Neural progenitor cell (in vitro differentiated cells): Measurements from ENCODE around the gene ACACB. TPM values are rescaled to one million over a fixed set of nuclear protein-coding genes. Genes with fewer than 3 reads are reported as not detected.

Experiments used
- DNase-seq: peaks from one replicate; pipeline ENCODE4 v3.0.0-alpha.2; 2016; ENCODE audit warnings: low spot score
- H2AFZ ChIP-seq: fragments of 200-600 bp; sonication (generic); replicated peaks from 2 replicates; pipeline ENCODE4 v1.6.1; 2016; ENCODE audit warnings: antibody characterized with exemption
- H3F3A ChIP-seq: fragments of 200-600 bp; sonication (generic); 2 replicates; pipeline ENCODE4 v1.6.1; 2016; ENCODE audit warnings: antibody characterized with exemption, low read depth
- H3K27ac ChIP-seq: fragments of 200-600 bp; sonication (generic); 2 replicates; pipeline ENCODE4 v1.5.1; 2016; ENCODE audit warnings: mild to moderate bottlenecking
- H3K27me3 ChIP-seq: fragments of 200-600 bp; sonication (generic); 2 replicates; pipeline ENCODE4 v1.6.1; 2016; ENCODE audit warnings: mild to moderate bottlenecking, moderate library complexity
- H3K36me3 ChIP-seq: fragments of 200-600 bp; sonication (generic); 2 replicates; pipeline ENCODE4 v1.5.1; 2016
- H3K4me1 ChIP-seq: fragments of 200-600 bp; sonication (generic); 2 replicates; pipeline ENCODE4 v1.6.1; 2016; ENCODE audit warnings: mixed run types
- H3K4me2 ChIP-seq: fragments of 200-600 bp; sonication (generic); 2 replicates; pipeline ENCODE4 v1.6.1; 2016
- H3K4me3 ChIP-seq: fragments of 200-600 bp; sonication (generic); 2 replicates; pipeline ENCODE4 v1.5.1; 2016
- H3K79me2 ChIP-seq: fragments of 200-600 bp; sonication (generic); 2 replicates; pipeline ENCODE4 v1.6.1; 2016; ENCODE audit warnings: low read depth
- H3K9ac ChIP-seq: fragments of 200-600 bp; sonication (generic); 2 replicates; pipeline ENCODE4 v1.6.1; 2016
- H3K9me3 ChIP-seq: fragments of 200-600 bp; sonication (generic); 2 replicates; pipeline ENCODE4 v1.5.1; 2016; ENCODE audit warnings: low read depth
- H4K20me1 ChIP-seq: fragments of 200-600 bp; sonication (generic); 2 replicates; pipeline ENCODE4 v1.6.1; 2016; ENCODE audit warnings: low read depth
- H3K27ac Mint-ChIP-seq: 3 replicates; pipeline ENCODE4 v1.8.0; 2021; ENCODE audit warnings: mixed read lengths
- H3K27me3 Mint-ChIP-seq: 2 replicates; pipeline ENCODE4 v1.8.0; 2022; ENCODE audit warnings: low read depth, mild to moderate bottlenecking, inconsistent platforms, moderate library complexity, mixed read lengths; ENCODE audit not compliant: insufficient read depth
- H3K36me3 Mint-ChIP-seq: 3 replicates; pipeline ENCODE4 v1.8.0; 2021; ENCODE audit warnings: mixed read lengths
- H3K4me1 Mint-ChIP-seq: 3 replicates; pipeline ENCODE4 v1.8.0; 2021; ENCODE audit warnings: mixed read lengths
- H3K4me3 Mint-ChIP-seq: 3 replicates; pipeline ENCODE4 v1.8.0; 2021; ENCODE audit warnings: mild to moderate bottlenecking, moderate library complexity, mixed read lengths
- H3K9me3 Mint-ChIP-seq: 3 replicates; pipeline ENCODE4 v1.8.0; 2020; ENCODE audit warnings: mixed read lengths
- EZH2 ChIP-seq: fragments of 200-600 bp; sonication (generic); IDR thresholded peaks from 2 replicates; pipeline ENCODE4 v1.6.1; 2017; ENCODE audit warnings: antibody characterized with exemption, mild to moderate bottlenecking, moderate library complexity
- EZH2phosphoT487 ChIP-seq: fragments of 200-600 bp; sonication (generic); IDR thresholded peaks from 2 replicates; pipeline ENCODE4 v1.6.1; 2017; ENCODE audit warnings: antibody characterized with exemption
- total RNA-seq: library from RNA; depleted of rRNA; stranded (reverse); fragments of >200 nt; gene quantifications from 2 replicates; pipeline ENCODE4 v1.2.3, GENCODE V29; 2015; ENCODE audit warnings: low replicate concordance
- TF ChIP-seq, protein P1 (sequence below): fragments of 200-600 bp; sonication (generic); IDR thresholded peaks from 2 replicates; pipeline ENCODE4 v1.5.1; 2017; ENCODE audit warnings: antibody characterized with exemption, mild to moderate bottlenecking

ACACB gene
- total RNA-seq, 1 donor from 2014 or later = 2.4 TPM

GRCh38 chr12:109127533-109128242 is 11.3 kb downstream of the ACACB start:
- H2AFZ ChIP-seq = no peak overlapping the region
- H4K20me1 ChIP-seq = no peaks in the 10 kb centered on the region
- H3K36me3 ChIP-seq = no peaks in the 10 kb centered on the region
- Mint-ChIP-seq H3K27ac (no peak overlapping the region), H3K36me3 (no peaks in the 10 kb centered on the region), H3K9me3 (no peaks in the 10 kb centered on the region), H3K4me3 (no peak overlapping the region), H3K27me3 (peaks cover 2% of the 10 kb centered on the region), H3K4me1 (peaks cover 3% of the 10 kb centered on the region)
- no peak overlapping the region for H3K4me3 ChIP-seq
- no peak overlapping the region for H3K27ac ChIP-seq
- TF ChIP-seq EZH2 (no peak), EZH2phosphoT487 (no peak)
- TF ChIP-seq, protein P1, sequence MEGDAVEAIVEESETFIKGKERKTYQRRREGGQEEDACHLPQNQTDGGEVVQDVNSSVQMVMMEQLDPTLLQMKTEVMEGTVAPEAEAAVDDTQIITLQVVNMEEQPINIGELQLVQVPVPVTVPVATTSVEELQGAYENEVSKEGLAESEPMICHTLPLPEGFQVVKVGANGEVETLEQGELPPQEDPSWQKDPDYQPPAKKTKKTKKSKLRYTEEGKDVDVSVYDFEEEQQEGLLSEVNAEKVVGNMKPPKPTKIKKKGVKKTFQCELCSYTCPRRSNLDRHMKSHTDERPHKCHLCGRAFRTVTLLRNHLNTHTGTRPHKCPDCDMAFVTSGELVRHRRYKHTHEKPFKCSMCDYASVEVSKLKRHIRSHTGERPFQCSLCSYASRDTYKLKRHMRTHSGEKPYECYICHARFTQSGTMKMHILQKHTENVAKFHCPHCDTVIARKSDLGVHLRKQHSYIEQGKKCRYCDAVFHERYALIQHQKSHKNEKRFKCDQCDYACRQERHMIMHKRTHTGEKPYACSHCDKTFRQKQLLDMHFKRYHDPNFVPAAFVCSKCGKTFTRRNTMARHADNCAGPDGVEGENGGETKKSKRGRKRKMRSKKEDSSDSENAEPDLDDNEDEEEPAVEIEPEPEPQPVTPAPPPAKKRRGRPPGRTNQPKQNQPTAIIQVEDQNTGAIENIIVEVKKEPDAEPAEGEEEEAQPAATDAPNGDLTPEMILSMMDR = no peak
- peaks cover 6% of the 10 kb centered on the region for H3K4me1 ChIP-seq
- no peaks in the 10 kb centered on the region for H3K79me2 ChIP-seq
- DNase-seq = no peak
- no peak overlapping the region for H3K4me2 ChIP-seq
- H3K27me3 ChIP-seq = no peaks in the 10 kb centered on the region
- H3F3A ChIP-seq = no peaks in the 10 kb centered on the region
- no peak overlapping the region for H3K9ac ChIP-seq
- H3K9me3 ChIP-seq = no peaks in the 10 kb centered on the region

DNA sequence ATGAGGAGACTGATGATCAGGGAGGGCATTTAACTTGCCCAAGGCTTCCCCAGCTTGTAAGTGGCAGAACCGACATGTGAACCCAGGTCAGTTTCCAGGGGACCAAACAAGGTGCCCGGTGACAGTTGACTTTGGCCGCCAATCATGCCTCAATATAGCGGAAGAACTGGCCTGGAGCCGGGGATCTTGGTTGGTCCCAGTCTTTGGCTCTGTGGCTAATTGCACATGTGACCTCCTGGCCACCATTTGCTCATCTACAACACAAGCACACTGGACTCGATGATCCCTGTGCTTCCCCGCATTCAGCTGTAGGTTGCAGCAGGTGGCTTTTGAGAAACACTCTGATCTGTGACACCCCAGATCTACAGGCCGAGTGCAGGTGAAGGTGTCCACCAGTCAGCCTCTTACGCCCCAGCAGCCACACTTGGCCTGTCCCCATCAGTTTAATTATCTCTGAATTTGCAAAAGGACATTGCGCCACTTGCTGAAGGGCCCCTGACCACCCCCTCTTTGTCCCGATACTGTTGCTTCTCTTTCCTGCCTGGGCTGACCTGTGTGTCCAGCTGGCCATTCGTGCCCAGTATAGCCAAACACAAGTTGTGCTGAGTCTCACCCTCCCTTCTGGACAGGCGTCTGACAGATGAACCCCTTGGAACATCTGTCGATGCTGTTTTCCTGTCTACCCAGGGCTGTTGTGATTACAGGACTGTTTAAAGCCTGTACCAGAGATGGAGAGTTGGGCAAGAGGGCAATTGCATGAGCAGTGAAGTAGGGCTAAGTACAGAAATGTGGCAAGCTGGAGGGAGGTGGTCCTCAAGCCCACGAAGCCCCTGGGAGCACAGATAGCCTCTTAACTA is 14.1 kb downstream of the ACACB start:
- H3K27me3 Mint-ChIP-seq = peaks cover 5% of the 10 kb centered on the region
- Histone ChIP-seq H3K4me2 (no peak overlapping the region), H4K20me1 (no peaks in the 10 kb centered on the region), H3K4me3 (no peak overlapping the region), H3F3A (no peaks in the 10 kb centered on the region), H3K27ac (no peak overlapping the region), H3K9ac (no peak overlapping the region), H3K9me3 (no peaks in the 10 kb centered on the region), H2AFZ (no peak overlapping the region), H3K36me3 (no peaks in the 10 kb centered on the region), H3K4me1 (peaks cover 6% of the 10 kb centered on the region), H3K79me2 (no peaks in the 10 kb centered on the region), H3K27me3 (no peaks in the 10 kb centered on the region)
- TF ChIP-seq EZH2 (no peak), EZH2phosphoT487 (no peak)
- TF ChIP-seq, protein P1 = no peak
- peaks cover 5% of the 10 kb centered on the region for H3K9me3 Mint-ChIP-seq
- no peak overlapping the region for H3K4me3 Mint-ChIP-seq
- DNase-seq = no peak
- H3K27ac Mint-ChIP-seq = peak overlapping the region; percentile 10
- no peaks in the 10 kb centered on the region for H3K36me3 Mint-ChIP-seq
- peaks cover 3% of the 10 kb centered on the region for H3K4me1 Mint-ChIP-seq

DNA sequence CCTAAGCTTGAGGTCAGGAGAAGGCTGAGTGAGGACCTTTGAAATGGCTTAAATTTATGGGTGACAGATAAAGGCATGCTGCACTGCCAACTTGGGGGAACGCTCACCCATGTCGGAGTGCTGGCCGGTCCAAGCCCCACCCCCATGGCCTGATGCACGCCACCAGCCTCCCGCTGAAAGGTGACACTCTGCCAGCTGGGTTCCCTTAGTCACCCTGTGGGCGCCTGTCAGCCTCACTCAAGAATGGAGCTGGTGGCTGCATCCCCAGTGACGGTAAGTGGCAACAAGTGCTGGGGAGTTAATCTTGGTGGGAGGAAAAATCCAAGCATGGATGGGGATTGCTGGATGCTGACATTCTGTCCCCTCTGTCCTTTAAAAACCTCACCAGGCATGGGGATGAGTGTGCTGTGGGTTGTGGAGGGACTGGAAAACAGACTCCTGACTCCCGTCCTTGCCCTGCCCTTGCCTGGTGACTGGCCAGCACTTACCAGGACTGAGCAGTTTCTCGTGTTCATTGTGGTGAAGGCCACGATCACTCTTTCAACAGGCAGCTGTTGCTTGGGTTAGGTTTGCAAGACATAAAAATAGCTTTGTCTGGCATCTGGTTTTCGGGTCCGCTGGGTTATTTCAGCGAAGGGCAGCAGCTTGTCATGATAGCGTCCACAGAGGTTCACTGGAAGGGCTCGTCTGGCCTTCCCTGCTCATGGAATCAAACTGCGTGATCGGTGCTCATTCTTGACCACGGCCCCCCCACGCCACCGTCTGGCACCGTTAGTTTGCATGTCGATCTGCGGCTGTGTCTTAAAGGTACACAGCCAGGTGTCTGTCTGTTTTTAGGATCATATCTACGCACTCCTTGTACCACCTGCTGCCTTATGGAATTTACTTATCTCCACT is 15.0 kb downstream of the ACACB start:
- TF ChIP-seq, protein P1 = no peak
- TF ChIP-seq EZH2 (no peak), EZH2phosphoT487 (no peak)
- Mint-ChIP-seq H3K4me3 (no peak overlapping the region), H3K36me3 (no peaks in the 10 kb centered on the region), H3K27me3 (peaks cover 5% of the 10 kb centered on the region), H3K27ac (no peak overlapping the region), H3K9me3 (peaks cover 12% of the 10 kb centered on the region), H3K4me1 (peaks cover 3% of the 10 kb centered on the region)
- H3K4me3 ChIP-seq = no peak overlapping the region
- no peaks in the 10 kb centered on the region for H4K20me1 ChIP-seq
- H3K4me1 ChIP-seq = peaks cover 6% of the 10 kb centered on the region
- no peaks in the 10 kb centered on the region for H3F3A ChIP-seq
- H3K79me2 ChIP-seq = no peaks in the 10 kb centered on the region
- H3K36me3 ChIP-seq = no peaks in the 10 kb centered on the region
- no peak overlapping the region for H2AFZ ChIP-seq
- peak; percentile 15 for DNase-seq
- H3K27me3 ChIP-seq = no peaks in the 10 kb centered on the region
- no peak overlapping the region for H3K9ac ChIP-seq
- no peaks in the 10 kb centered on the region for H3K9me3 ChIP-seq
- H3K27ac ChIP-seq = no peak overlapping the region
- no peak overlapping the region for H3K4me2 ChIP-seq
